ENCODE results near the gene FAM117A.
A peak's percentile ranks its signal among the peaks of the same experiment; 100 is the strongest.
"Not testable (repeated sequence)": the region's sequence is repeated elsewhere in the genome, so short reads cannot be mapped to it uniquely, and the experiment has no call there.

FAM117A gene

DNA sequence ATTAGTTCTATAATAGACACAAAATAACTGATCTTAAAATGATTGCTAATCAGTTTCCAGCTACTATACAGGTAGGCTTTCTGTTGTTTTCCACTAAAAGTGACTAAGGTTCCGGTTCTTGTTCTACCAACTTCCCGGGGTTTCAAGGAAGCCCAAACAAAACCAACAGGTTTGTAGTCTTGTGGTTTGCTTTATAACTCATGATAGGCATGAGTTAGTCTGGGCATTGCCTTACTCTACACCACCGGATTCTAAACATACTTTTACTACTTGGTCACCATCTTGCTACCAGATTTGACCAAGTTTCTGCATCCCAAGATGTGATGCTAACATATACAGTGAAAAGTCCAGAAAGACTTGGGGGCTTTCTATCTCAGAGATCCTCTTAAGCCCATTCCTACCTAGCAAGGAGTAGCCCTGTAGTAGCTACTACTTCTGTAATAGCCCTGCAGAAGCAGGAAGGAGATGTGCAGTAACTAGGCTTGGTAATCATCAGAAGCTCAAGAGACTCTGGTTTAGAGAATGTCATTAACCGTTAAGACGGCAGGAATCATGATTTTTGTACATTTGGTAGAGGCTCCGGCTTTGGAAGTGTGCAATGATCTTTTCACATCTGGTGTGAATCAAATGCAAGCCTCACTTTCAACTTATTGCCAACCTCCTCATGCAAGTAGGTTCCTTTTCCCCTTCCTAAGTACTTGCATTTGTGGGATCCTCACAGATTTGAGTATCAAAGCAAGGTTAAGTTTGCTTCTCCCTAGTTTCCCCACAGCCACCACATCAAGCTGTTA, 1.6 kb downstream of the FAM117A start:
- DNase-seq (ENCODE audit: low spot score): no peak
- peak overlapping the region; percentile 82 for H3K4me3 ChIP-seq

DNA sequence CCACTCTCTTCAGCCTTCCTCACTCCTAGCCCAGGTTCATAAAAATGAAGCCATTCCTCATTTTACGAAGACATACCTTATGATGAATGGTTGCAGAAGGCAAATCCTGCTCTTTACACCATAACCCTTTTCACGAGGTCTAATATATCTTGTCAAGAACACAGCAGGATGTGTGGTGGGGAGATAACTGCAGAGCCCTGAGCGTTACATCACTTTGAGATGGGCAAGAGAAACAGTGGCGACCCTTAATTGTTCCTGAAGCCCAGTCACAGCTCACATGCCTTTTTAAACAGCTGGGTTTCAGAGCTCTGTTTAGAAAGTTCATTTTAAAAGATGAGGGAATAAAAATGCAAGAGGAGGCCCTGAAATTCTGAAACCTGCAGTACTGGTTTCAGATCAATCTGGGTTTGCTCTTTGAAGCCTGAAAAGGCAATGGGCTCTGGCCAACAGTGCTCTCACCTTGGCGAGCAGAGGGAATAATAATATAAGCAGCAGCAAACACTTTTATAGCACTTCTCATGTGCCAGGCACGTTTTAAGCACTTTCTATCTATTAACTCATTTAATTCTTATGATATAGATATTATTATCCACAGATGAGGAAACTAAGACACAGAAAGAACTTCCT, 2.9 kb downstream of the FAM117A start:
- TF ChIP-seq, protein P1, sequence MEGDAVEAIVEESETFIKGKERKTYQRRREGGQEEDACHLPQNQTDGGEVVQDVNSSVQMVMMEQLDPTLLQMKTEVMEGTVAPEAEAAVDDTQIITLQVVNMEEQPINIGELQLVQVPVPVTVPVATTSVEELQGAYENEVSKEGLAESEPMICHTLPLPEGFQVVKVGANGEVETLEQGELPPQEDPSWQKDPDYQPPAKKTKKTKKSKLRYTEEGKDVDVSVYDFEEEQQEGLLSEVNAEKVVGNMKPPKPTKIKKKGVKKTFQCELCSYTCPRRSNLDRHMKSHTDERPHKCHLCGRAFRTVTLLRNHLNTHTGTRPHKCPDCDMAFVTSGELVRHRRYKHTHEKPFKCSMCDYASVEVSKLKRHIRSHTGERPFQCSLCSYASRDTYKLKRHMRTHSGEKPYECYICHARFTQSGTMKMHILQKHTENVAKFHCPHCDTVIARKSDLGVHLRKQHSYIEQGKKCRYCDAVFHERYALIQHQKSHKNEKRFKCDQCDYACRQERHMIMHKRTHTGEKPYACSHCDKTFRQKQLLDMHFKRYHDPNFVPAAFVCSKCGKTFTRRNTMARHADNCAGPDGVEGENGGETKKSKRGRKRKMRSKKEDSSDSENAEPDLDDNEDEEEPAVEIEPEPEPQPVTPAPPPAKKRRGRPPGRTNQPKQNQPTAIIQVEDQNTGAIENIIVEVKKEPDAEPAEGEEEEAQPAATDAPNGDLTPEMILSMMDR (IDR thresholded peaks at IDR 0.05): no peak
- Histone ChIP-seq H3K27ac (no peak overlapping the region), H3K4me3 (no peak overlapping the region)
- no peak for DNase-seq (ENCODE audit: low spot score)

More for the DNA sequence above, 1.6 kb downstream of the FAM117A start:
- TF ChIP-seq, protein P1 (IDR thresholded peaks at IDR 0.05): no peak
- H3K27ac ChIP-seq: peak overlapping the region in 1 of 2 donors; percentile 77

DNA sequence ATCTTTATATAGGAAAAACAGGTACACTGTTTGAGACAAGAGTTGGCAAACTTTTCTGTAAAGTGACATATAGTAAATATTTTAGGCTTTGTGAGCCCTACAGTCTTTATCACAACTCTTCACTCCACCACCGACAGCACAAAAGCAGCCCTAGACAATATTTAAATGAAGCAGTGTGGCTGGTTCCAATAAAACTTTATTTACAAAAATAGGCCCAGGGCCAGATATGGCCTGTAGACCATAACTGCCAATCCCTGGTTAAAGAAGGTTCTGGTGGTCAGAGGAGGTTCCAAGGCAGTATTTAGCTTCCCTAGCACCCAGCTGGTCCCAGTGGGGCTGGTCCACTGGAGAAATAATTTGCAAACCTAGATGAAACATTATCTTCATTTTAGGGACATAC, 3.6 kb downstream of the FAM117A start:
- DNase-seq (ENCODE audit: low spot score): no peak
- Histone ChIP-seq H3K4me3 (no peak overlapping the region), H3K27ac (no peak overlapping the region)
- TF ChIP-seq, protein P1 (IDR thresholded peaks at IDR 0.05): no peak

DNA sequence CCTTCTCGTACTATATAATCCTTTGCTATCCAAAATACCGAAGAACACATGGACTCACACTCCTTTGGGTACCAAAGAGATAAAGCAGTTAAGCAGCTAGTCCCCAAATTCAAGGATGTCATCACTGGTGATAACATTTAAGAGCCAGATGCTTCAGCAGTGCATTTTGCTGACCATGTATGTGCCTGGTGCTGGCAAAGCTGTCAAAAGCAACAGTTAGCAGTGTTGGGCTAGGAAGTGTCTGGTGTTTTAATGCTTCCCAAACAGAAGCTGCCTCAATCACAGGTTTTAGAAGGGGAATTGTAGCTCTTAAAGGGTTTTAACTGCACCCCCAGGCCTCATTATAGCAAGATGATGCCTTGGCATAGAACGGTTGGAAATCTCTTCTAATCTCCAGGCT, 4.7 kb downstream of the FAM117A start:
- TF ChIP-seq, protein P1 (IDR thresholded peaks at IDR 0.05): no peak
- no peak for DNase-seq (ENCODE audit: low spot score)
- Histone ChIP-seq H3K27ac (no peak overlapping the region), H3K4me3 (no peak overlapping the region)

DNA sequence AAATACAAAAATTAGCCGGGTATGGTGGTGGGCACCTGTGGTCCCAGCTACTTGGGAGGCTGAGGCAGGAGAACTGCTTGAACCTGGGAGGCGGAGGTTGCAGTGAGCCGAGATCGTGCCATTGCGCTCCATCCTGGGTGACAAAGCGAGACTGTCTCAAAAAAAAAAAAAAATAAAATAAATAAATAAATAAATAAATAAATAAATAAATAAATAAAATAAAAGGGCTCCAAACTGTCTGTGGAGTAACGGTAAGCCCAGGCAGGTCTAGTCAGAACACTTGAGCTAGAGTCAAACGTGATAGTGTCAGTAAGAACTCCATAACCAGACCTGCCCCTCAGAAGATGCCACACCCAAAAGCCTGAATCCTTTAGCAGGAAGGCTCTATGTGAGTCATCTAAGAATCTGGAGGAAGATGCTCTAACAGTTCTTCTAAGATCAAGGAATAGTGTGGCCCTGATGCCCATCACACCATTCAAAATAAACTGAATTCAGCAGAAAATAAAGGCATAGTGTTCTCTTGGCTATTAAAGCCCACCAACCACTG, 5.4 kb downstream of the FAM117A start:
- H3K4me3 ChIP-seq; H3K27ac ChIP-seq; DNase-seq (ENCODE audit: low spot score): not testable (repeated sequence)

DNA sequence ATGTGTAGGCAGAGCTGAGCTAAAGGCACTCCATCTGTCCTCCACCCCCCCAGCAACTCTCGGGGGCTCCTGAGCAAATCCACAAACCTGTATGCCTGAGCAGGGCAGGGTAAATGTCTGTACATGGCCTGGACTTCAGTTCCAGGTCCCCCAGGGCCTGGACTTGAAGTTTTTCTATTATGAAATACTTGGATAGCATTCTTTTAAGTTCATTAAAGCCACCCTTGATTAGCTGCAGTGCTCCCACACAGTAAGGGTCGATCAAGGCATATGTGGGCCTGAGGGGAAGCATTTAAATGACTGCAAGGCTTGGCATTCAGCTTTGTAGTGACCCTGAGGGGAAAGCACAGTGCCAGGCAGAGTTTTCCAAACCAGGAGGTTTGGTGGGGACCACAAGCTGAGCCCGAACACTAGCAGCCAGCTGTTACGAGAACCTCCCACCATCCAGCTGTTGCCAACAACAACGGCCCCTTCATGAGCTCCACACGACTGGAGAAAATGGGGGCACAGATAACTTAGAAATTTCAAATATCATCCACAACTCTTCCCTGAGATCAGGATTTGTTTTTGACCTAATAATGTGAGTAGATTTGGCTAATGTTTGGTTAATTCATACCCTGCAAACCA, 6.7 kb downstream of the FAM117A start:
- Histone ChIP-seq H3K4me3 (no peak overlapping the region), H3K27ac (no peak overlapping the region)
- TF ChIP-seq, protein P1 (IDR thresholded peaks at IDR 0.05): no peak
- no peak for DNase-seq (ENCODE audit: low spot score)

DNA sequence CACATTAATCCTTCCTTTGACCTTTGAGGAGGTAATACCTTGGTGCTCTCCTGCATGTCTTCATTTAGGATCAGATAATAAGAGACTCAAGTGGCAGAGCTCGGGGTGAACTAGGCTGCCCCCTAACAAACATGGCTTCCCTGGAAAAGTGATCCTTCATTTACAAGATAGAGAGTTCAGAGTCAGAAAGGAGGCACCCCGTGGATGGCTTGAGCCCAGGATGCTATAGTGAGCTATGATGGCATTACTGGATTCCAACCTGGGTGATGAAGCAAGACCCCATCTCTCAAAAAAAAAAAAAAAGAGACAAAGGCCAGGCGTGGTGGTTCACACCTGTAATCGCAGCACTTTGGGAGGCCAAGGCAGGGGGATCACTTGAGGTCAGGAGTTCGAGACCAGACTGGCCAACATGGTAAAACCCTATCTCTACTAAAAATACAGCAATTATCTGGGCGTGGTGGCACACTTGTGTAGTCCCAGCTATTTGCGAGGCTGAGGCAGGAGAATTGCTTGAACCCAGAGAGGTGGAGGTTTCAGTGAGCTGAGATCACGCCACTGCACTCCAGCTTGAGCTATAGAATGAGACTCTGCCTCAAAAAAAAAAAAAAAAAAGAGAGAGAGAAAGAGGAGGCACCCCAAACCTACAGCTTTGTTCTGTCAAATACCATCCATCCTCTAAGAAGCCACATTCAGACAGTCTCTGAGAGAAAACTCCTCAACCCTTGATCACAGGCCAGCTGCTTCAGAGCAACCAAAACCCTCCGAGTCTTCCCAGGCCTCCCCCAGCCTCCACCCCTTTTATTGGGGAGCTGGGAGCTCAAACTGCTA, 7.4 kb downstream of the FAM117A start:
- DNase-seq (ENCODE audit: low spot score): no peak
- Histone ChIP-seq H3K27ac (no peak overlapping the region), H3K4me3 (no peak overlapping the region)
- TF ChIP-seq, protein P1 (IDR thresholded peaks at IDR 0.05): no peak
